Fibroblast of the conjunctiva (primary cell): ENCODE measurements around the gene ATP6V1B1.
"Not testable (repeated sequence)": the region's sequence is repeated elsewhere in the genome, so short reads cannot be mapped to it uniquely, and the experiment has no call there.

Experiments used
- DNase-seq: peaks from one replicate; pipeline ENCODE4 v3.0.0-alpha.2; 2010; ENCODE audit warnings: low read depth

ATP6V1B1 gene

GRCh38 chr2:71008342-71008741 lies 72.6 kb downstream of the ATP6V1B1 start:
- DNase-seq = no peak

GRCh38 chr2:71011786-71012185 lies 76.1 kb downstream of the ATP6V1B1 start:
- not testable (repeated sequence) for DNase-seq
